Tibial nerve (tissue), 4 donors: ENCODE data around the gene CWC22.

Source experiments
- EP300 ChIP-seq, 2 donors: sonication (generic); formaldehyde crosslinking; IDR thresholded peaks; one replicate each; pipeline ENCODE4 v1.6.1; 2017; ENCODE audit warnings: antibody characterized with exemption in 2 of 2, mild to moderate bottlenecking in 1 of 2
- POLR2A ChIP-seq, 2 donors: fragments of 450-650 bp; IDR thresholded peaks; one replicate each; pipeline ENCODE4 v1.6.1; 2017; ENCODE audit warnings: antibody characterized with exemption in 2 of 2, mild to moderate bottlenecking in 2 of 2, moderate library complexity in 2 of 2
- TF ChIP-seq, protein P1 (sequence below), 5 experiments: fragments of 200-600 bp in 3 of 5; fragments of 450-650 bp in 2 of 5; sonication (generic) in 3 of 5; IDR thresholded peaks; one replicate each; pipeline ENCODE4 v1.5.1; 2016 to 2019; ENCODE audit warnings: antibody characterized with exemption in 5 of 5, mild to moderate bottlenecking in 3 of 5, moderate library complexity in 2 of 5

DNA sequence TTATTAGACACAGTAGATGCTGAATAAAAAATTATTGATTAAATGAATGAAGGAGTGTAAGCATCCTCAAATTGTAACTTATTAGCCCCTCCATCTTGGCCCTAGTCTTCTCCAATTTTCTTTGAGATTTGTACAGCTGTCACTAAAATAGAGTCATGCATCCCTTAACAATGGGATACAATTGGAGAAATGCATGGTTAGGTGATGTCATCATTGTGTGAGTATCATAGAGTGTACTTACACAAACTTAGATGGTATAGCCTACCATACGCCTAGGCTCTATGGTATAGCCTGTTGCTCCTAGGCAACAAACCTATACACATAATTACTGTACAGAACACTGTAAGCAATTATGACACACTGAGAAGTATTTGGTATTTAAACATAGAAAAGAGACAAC is 107.4 kb downstream of the CWC22 start:
- TF ChIP-seq, protein P1, sequence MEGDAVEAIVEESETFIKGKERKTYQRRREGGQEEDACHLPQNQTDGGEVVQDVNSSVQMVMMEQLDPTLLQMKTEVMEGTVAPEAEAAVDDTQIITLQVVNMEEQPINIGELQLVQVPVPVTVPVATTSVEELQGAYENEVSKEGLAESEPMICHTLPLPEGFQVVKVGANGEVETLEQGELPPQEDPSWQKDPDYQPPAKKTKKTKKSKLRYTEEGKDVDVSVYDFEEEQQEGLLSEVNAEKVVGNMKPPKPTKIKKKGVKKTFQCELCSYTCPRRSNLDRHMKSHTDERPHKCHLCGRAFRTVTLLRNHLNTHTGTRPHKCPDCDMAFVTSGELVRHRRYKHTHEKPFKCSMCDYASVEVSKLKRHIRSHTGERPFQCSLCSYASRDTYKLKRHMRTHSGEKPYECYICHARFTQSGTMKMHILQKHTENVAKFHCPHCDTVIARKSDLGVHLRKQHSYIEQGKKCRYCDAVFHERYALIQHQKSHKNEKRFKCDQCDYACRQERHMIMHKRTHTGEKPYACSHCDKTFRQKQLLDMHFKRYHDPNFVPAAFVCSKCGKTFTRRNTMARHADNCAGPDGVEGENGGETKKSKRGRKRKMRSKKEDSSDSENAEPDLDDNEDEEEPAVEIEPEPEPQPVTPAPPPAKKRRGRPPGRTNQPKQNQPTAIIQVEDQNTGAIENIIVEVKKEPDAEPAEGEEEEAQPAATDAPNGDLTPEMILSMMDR (IDR thresholded peaks at IDR 0.05), result no peak
- no peak for TF ChIP-seq POLR2A (IDR thresholded peaks at IDR 0.05)
- TF ChIP-seq EP300 (IDR thresholded peaks at IDR 0.05), result no peak
